ENCODE measurements around the gene KRT222. TPM values are rescaled to one million over a fixed set of nuclear protein-coding genes. Genes with fewer than 3 reads are reported as not detected.

The KRT222 gene
- total and polyA plus RNA-seq, 2 of the 13 experiments (the other 11 are each of a cell fraction or from before 2014, with no cell fraction given) = not detected

DNA sequence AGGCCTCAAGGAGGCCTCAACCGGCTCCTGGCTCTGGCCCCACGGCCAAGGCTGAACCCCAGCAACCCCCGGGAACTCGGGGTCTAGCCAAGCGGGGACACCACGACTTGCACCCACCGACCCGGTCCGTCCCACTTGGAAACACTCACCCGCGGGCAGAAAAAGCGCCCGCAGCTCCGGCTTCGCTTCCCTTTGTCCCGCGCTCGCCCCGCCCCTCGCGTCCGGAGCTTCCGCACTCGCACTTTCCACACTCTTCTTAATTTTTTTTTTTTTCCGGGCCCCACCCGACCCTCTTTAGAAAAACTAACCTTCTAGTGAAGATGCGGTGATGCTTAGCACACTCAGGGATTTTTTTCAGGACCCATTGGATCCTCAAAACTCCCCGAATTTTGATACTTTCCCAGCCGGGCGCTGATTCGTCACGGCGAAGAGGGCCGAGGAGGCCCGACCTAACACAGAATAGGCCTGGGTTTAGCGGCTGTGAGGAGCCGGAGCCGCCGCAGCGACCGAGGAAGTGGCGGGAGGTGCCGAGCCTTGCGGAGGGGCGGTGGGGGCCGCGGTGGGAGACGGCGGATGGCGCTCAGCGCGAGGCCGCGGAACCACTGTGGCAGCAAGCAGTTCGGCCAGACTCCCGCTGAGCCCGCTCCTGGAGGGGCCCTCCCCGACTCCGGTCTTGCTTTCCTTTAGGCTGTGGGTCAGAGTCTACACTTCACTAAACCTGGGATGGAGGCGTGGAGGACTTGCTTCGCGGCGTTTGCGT is 17.2 kb downstream of the KRT222 start, which contains the start of gene SMARCE1 (continued):
- TF ChIP-seq ARNTL (CRISPR knock-in tag; IDR thresholded peaks at IDR 0.05) = no peak; the same call in 1 of the 2 replicates
- peak; percentile 86 for TF ChIP-seq KAT7 (CRISPR knock-in tag; IDR thresholded peaks at IDR 0.05; ENCODE audit: borderline replicate concordance)
- TF ChIP-seq, protein P1, sequence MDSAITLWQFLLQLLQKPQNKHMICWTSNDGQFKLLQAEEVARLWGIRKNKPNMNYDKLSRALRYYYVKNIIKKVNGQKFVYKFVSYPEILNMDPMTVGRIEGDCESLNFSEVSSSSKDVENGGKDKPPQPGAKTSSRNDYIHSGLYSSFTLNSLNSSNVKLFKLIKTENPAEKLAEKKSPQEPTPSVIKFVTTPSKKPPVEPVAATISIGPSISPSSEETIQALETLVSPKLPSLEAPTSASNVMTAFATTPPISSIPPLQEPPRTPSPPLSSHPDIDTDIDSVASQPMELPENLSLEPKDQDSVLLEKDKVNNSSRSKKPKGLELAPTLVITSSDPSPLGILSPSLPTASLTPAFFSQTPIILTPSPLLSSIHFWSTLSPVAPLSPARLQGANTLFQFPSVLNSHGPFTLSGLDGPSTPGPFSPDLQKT (CRISPR knock-in tag; IDR thresholded peaks at IDR 0.05; ENCODE audit: borderline replicate concordance) = no peak
- TF ChIP-seq KLF9 (CRISPR knock-in tag; IDR thresholded peaks at IDR 0.05; ENCODE audit: low read depth) = peak; percentile 62; the same call in 1 of the 2 replicates
- TF ChIP-seq DPF2 (CRISPR knock-in tag; IDR thresholded peaks at IDR 0.05; ENCODE audit: borderline replicate concordance, low read depth) = no peak
- no peak for TF ChIP-seq FOXK2 (IDR thresholded peaks at IDR 0.05)
- TF ChIP-seq, protein P2, sequence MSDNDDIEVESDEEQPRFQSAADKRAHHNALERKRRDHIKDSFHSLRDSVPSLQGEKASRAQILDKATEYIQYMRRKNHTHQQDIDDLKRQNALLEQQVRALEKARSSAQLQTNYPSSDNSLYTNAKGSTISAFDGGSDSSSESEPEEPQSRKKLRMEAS (IDR thresholded peaks at IDR 0.05) = no peak; the same call in 1 of the 2 replicates
- TF ChIP-seq NR2F2 (IDR thresholded peaks at IDR 0.05; ENCODE audit: borderline replicate concordance, low read depth) = no peak
- no peak for TF ChIP-seq NBN (conservative IDR thresholded peaks at IDR 0.05)
- TF ChIP-seq FIP1L1 (IDR thresholded peaks at IDR 0.05; ENCODE audit: borderline replicate concordance, insufficient read depth, low read depth, low read length) = peak; percentile 22; the same call in 1 of the 2 replicates
- 0 out of 2 replicates have a peak, but pooled peaks have one; percentile 23 for TF ChIP-seq ZNF205 (CRISPR knock-in tag; IDR thresholded peaks at IDR 0.05)
- TF ChIP-seq SIX1 (CRISPR knock-in tag; IDR thresholded peaks at IDR 0.05; ENCODE audit: borderline replicate concordance) = peak; percentile 45; the same call in 1 of the 2 replicates
- TF ChIP-seq, protein P3, sequence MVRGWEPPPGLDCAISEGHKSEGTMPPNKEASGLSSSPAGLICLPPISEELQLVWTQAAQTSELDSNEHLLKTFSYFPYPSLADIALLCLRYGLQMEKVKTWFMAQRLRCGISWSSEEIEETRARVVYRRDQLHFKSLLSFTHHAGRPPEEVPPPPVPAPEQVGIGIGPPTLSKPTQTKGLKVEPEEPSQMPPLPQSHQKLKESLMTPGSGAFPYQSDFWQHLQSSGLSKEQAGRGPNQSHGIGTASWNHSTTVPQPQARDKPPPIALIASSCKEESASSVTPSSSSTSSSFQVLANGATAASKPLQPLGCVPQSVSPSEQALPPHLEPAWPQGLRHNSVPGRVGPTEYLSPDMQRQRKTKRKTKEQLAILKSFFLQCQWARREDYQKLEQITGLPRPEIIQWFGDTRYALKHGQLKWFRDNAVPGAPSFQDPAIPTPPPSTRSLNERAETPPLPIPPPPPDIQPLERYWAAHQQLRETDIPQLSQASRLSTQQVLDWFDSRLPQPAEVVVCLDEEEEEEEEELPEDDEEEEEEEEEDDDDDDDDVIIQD (CRISPR knock-in tag; IDR thresholded peaks at IDR 0.05; ENCODE audit: low read depth) = peak; percentile 9; the same call in 1 of the 2 replicates
- TF ChIP-seq, protein P4, sequence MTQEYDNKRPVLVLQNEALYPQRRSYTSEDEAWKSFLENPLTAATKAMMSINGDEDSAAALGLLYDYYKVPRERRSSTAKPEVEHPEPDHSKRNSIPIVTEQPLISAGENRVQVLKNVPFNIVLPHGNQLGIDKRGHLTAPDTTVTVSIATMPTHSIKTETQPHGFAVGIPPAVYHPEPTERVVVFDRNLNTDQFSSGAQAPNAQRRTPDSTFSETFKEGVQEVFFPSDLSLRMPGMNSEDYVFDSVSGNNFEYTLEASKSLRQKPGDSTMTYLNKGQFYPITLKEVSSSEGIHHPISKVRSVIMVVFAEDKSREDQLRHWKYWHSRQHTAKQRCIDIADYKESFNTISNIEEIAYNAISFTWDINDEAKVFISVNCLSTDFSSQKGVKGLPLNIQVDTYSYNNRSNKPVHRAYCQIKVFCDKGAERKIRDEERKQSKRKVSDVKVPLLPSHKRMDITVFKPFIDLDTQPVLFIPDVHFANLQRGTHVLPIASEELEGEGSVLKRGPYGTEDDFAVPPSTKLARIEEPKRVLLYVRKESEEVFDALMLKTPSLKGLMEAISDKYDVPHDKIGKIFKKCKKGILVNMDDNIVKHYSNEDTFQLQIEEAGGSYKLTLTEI (CRISPR knock-in tag; conservative IDR thresholded peaks at IDR 0.05) = no peak
- no peak for TF ChIP-seq RBM22 (optimal IDR thresholded peaks at IDR 0.05; ENCODE audit: low read length)
- TF ChIP-seq, protein P5, sequence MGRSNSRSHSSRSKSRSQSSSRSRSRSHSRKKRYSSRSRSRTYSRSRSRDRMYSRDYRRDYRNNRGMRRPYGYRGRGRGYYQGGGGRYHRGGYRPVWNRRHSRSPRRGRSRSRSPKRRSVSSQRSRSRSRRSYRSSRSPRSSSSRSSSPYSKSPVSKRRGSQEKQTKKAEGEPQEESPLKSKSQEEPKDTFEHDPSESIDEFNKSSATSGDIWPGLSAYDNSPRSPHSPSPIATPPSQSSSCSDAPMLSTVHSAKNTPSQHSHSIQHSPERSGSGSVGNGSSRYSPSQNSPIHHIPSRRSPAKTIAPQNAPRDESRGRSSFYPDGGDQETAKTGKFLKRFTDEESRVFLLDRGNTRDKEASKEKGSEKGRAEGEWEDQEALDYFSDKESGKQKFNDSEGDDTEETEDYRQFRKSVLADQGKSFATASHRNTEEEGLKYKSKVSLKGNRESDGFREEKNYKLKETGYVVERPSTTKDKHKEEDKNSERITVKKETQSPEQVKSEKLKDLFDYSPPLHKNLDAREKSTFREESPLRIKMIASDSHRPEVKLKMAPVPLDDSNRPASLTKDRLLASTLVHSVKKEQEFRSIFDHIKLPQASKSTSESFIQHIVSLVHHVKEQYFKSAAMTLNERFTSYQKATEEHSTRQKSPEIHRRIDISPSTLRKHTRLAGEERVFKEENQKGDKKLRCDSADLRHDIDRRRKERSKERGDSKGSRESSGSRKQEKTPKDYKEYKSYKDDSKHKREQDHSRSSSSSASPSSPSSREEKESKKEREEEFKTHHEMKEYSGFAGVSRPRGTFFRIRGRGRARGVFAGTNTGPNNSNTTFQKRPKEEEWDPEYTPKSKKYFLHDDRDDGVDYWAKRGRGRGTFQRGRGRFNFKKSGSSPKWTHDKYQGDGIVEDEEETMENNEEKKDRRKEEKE (IDR thresholded peaks at IDR 0.05) = no peak
- no peak; the same call in none of the 2 replicates for TF ChIP-seq ISL2 (CRISPR knock-in tag; IDR thresholded peaks at IDR 0.05)
- TF ChIP-seq ZNF780A (CRISPR knock-in tag; IDR thresholded peaks at IDR 0.05) = no peak
- TF ChIP-seq ZNF713 (CRISPR knock-in tag; IDR thresholded peaks at IDR 0.05) = no peak
- TF ChIP-seq ZNF839 (CRISPR knock-in tag; IDR thresholded peaks at IDR 0.05; ENCODE audit: borderline replicate concordance) = 0 out of 2 replicates have a peak, but pooled peaks have one; percentile 19
- TF ChIP-seq U2AF1 (optimal IDR thresholded peaks at IDR 0.05; ENCODE audit: low read depth, low read length) = peak; percentile 96
- TF ChIP-seq SRF (IDR thresholded peaks at IDR 0.05; ENCODE audit: low read depth, low read length) = no peak

Measured in HepG2 (cell line).